Gastrocnemius medialis (tissue), 4 donors: Measurements from ENCODE around the gene PEX13. TPM values are rescaled to one million over a fixed set of nuclear protein-coding genes. Genes with fewer than 3 reads are reported as not detected.

Experiments used
- ATAC-seq, 2 donors: fragments of 150-250 bp; one replicate each; pipeline ENCODE4 v1.9.1; 2016
- DNase-seq, 2 donors: peaks; one replicate each; pipeline ENCODE4 v3.0.0-alpha.2; 2019
- H3K27ac ChIP-seq, 4 donors: fragments of 200-600 bp; sonication (generic); 1 replicate in 1 of 4; 2 replicates in 3 of 4; pipeline ENCODE4 v1.5.1; 2016 to 2018; ENCODE audit warnings: mild to moderate bottlenecking in 2 of 4, moderate library complexity in 1 of 4
- H3K27me3 ChIP-seq, 3 donors: fragments of 200-600 bp; sonication (generic) in 2 of 3; 1 replicate in 1 of 3; 2 replicates in 2 of 3; pipeline versions ENCODE4 v1.5.1 to v1.6.0; 2016 to 2019; ENCODE audit warnings: mild to moderate bottlenecking in 1 of 3, moderate library complexity in 1 of 3
- H3K36me3 ChIP-seq, 2 donors: fragments of 200-600 bp; sonication (generic) in 1 of 2; one replicate each; pipeline ENCODE4 v1.5.1; 2017 to 2018
- H3K4me1 ChIP-seq, 2 donors: fragments of 200-600 bp; sonication (generic) in 1 of 2; one replicate each; pipeline ENCODE4 v1.5.1; 2016 to 2017; ENCODE audit warnings: mild to moderate bottlenecking in 2 of 2
- H3K4me3 ChIP-seq, 4 donors: fragments of 200-600 bp; sonication (generic) in 3 of 4; 1 replicate in 1 of 4; 2 replicates in 3 of 4; pipeline ENCODE4 v1.5.1; 2016 to 2019; ENCODE audit warnings: mild to moderate bottlenecking in 2 of 4
- H3K9me3 ChIP-seq, 3 donors: fragments of 200-600 bp; sonication (generic) in 2 of 3; 1 replicate in 1 of 3; 2 replicates in 2 of 3; pipeline ENCODE4 v1.5.1; 2016 to 2019
- POLR2A ChIP-seq, 2 donors: fragments of 450-650 bp; IDR thresholded peaks; one replicate each; pipeline ENCODE4 v1.6.1; 2017; ENCODE audit warnings: antibody characterized with exemption in 2 of 2, mild to moderate bottlenecking in 2 of 2, moderate library complexity in 2 of 2
- in situ Hi-C, 4 donors: fragments of 200-750 bp; cut with MboI; loops; one replicate each; pipeline versions ENCODE4 v1.15.0 to v1.8.0; 2017; ENCODE audit warnings: low sequenced_read_pairs in 4 of 4
- intact Hi-C: fragments of 100-400 bp; cut with DNase I; formaldehyde crosslinking; loops from one replicate; pipeline ENCODE4 v1.15.1; 2023; ENCODE audit warnings: low total_unique reads
- total RNA-seq, 4 donors: library from RNA; depleted of rRNA; stranded (reverse); fragments of >200 nt; gene quantifications; one replicate each; pipeline versions ENCODE4 v1.1.0 to v1.2.3, GENCODE V29; 2016
- TF ChIP-seq, protein P1 (sequence below), 5 experiments: fragments of 450-650 bp in 3 of 5; fragments of 200-600 bp in 2 of 5; sonication (generic) in 2 of 5; IDR thresholded peaks in 4 of 5; conservative IDR thresholded peaks in 1 of 5; 1 replicate in 4 of 5; 2 replicates in 1 of 5; pipeline ENCODE4 v1.5.1; 2016 to 2019; ENCODE audit warnings: antibody characterized with exemption in 5 of 5, mild to moderate bottlenecking in 3 of 5, moderate library complexity in 3 of 5

The PEX13 gene
- total RNA-seq, 4 donors from 2014 or later, result 19.3 to 53.9 (median 35.4) TPM

DNA sequence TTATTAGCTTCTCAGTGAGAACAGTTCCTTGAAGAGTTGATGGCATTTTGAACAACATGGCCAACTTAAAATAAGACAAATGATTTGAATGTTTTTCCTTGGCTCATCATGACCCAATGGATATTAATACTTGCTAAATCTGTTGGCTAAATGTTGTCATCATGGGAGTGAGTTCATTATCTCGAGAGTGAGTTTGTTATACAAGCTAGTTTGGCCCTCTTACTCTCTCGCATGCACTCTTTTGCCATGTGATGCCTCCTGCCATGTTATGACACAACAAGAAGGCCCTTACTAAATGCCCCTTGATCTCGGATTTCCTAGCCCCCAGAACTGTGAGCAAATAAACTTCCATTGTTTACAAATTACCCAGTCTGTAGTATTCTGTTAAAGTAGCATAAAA is 25.3 kb downstream of the PEX13 start:
- H3K4me1 ChIP-seq, result peaks cover 20 to 34% of the 10 kb centered on the region in 2 donors
- TF ChIP-seq, protein P1, sequence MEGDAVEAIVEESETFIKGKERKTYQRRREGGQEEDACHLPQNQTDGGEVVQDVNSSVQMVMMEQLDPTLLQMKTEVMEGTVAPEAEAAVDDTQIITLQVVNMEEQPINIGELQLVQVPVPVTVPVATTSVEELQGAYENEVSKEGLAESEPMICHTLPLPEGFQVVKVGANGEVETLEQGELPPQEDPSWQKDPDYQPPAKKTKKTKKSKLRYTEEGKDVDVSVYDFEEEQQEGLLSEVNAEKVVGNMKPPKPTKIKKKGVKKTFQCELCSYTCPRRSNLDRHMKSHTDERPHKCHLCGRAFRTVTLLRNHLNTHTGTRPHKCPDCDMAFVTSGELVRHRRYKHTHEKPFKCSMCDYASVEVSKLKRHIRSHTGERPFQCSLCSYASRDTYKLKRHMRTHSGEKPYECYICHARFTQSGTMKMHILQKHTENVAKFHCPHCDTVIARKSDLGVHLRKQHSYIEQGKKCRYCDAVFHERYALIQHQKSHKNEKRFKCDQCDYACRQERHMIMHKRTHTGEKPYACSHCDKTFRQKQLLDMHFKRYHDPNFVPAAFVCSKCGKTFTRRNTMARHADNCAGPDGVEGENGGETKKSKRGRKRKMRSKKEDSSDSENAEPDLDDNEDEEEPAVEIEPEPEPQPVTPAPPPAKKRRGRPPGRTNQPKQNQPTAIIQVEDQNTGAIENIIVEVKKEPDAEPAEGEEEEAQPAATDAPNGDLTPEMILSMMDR (IDR thresholded peaks at IDR 0.05 in 4 of 5, conservative IDR thresholded peaks at IDR 0.05 in 1 of 5), result no peak
- TF ChIP-seq POLR2A (IDR thresholded peaks at IDR 0.05), result no peak
- ATAC-seq, result peak in 1 of 2 donors; percentile 40
- no peaks in the 10 kb centered on the region for H3K27me3 ChIP-seq
- peaks cover 0 to 6% of the 10 kb centered on the region in 2 donors for H3K36me3 ChIP-seq
- H3K4me3 ChIP-seq, result no peak overlapping the region
- intact Hi-C loops, result loop anchor here (10.0 kb wide), 1 partner anchor 812 kb away; the partner anchor contains the start of gene FAM161A
- H3K27ac ChIP-seq, result peak overlapping the region; percentile 45 to 87 (median 56)
- in situ Hi-C loops, result no loop called here
- H3K9me3 ChIP-seq, result no peaks in the 10 kb centered on the region
- DNase-seq, result no peak

DNA sequence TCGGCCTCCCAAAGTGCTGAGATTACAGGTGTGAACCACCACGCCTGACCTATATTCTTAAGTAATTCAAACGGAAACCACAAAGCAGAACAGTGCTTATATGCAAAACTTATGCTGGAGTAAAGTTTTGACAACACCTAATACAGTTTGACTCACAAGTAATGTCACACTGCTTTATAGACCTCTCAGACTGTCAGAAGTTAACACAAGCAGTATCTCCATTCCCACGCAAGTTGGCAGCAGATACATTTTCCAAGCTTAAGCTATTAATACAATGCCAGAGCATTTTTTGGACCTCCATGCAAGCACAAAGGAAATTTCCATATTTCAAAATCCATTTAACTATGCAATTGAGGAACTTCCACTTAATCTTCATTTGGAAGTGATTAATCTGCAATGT is 27.1 kb downstream of the PEX13 start:
- in situ Hi-C loops, result no loop called here
- peak overlapping the region; percentile 62 to 87 (median 76) for H3K27ac ChIP-seq
- intact Hi-C loops, result loop anchor here (5.0 to 10.0 kb wide), 2 partner anchors 133 to 810 kb away; partner anchors contain the start of gene FAM161A

DNA sequence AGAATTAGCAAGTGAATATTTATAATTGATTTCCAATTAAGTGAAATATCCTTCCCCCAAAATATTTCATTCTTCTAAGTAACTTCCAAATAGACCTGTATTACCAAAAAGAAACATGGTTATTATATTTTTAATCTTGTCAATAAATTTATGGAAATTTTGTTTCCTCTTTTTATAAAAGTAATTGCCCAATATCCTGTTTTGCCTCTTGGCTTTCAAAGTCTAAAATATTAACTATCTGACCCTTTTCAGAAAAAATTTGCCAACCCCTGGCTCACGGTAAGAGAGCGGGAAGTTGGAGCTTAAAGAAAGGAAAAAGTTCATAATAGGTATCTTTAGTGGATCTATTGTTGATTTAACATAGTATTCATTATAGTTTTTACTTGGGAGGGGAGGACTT is 27.7 kb downstream of the PEX13 start:
- no peak for TF ChIP-seq POLR2A (IDR thresholded peaks at IDR 0.05)
- TF ChIP-seq, protein P1 (IDR thresholded peaks at IDR 0.05 in 4 of 5, conservative IDR thresholded peaks at IDR 0.05 in 1 of 5), result no peak
- H3K4me3 ChIP-seq, result no peak overlapping the region
- DNase-seq (no peak), ATAC-seq (no peak)
- H3K36me3 ChIP-seq, result peaks cover 0 to 25% of the 10 kb centered on the region in 2 donors
- no peaks in the 10 kb centered on the region for H3K9me3 ChIP-seq
- peak overlapping the region; percentile 62 to 87 (median 76) for H3K27ac ChIP-seq
- intact Hi-C loops (loop anchor here (5.0 to 10.0 kb wide), 2 partner anchors 132 to 810 kb away; partner anchors contain the start of gene FAM161A), in situ Hi-C loops (no loop called here)
- H3K4me1 ChIP-seq, result peaks cover 20 to 34% of the 10 kb centered on the region in 2 donors
- H3K27me3 ChIP-seq, result no peaks in the 10 kb centered on the region

More for the DNA sequence above, 27.1 kb downstream of the PEX13 start:
- H3K36me3 ChIP-seq, result peaks cover 0 to 19% of the 10 kb centered on the region in 2 donors
- DNase-seq (no peak), ATAC-seq (peak in 1 of 2 donors; percentile 15)
- H3K4me1 ChIP-seq, result peaks cover 20 to 34% of the 10 kb centered on the region in 2 donors
- no peak for TF ChIP-seq POLR2A (IDR thresholded peaks at IDR 0.05)
- TF ChIP-seq, protein P1 (IDR thresholded peaks at IDR 0.05 in 4 of 5, conservative IDR thresholded peaks at IDR 0.05 in 1 of 5), result no peak
- H3K9me3 ChIP-seq, result no peaks in the 10 kb centered on the region
- no peaks in the 10 kb centered on the region for H3K27me3 ChIP-seq
- H3K4me3 ChIP-seq, result no peak overlapping the region

DNA sequence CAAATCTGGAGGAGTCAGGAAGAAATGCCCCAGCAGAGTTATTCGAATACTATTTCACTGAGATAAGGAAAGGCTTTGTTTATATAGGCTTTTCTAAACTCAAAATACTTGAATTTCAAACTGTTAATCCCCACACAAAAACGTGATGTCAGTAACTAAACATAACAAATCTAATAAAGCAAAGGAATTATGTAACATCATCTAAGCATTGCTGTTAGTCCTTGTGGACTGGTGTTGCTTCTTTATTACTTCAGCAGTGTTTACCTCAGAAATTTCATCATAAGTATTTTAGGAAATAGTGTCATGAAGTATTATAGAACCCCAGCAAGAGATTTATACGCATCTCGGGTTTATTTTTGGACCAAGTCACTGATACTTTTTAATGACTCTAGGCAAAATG is 28.5 kb downstream of the PEX13 start:
- in situ Hi-C loops, result no loop called here
- DNase-seq (no peak), ATAC-seq (peak; percentile 98 to 99)
- Histone ChIP-seq H3K36me3 (peaks cover 2 to 33% of the 10 kb centered on the region in 2 donors), H3K4me3 (no peak overlapping the region), H3K27ac (peak overlapping the region; percentile 62 to 87 (median 76)), H3K9me3 (no peaks in the 10 kb centered on the region), H3K4me1 (peaks cover 20 to 34% of the 10 kb centered on the region in 2 donors), H3K27me3 (no peaks in the 10 kb centered on the region)
- TF ChIP-seq, protein P1 (IDR thresholded peaks at IDR 0.05 in 4 of 5, conservative IDR thresholded peaks at IDR 0.05 in 1 of 5), result no peak
- no peak for TF ChIP-seq POLR2A (IDR thresholded peaks at IDR 0.05)
- intact Hi-C loops, result loop anchor here (1.0 to 10.0 kb wide), 4 partner anchors 19 to 809 kb away; partner anchors contain the start of genes FAM161A, PEX13 and SANBR
